Measurements from ENCODE around the gene CHEK1.

Gene CHEK1

DNA sequence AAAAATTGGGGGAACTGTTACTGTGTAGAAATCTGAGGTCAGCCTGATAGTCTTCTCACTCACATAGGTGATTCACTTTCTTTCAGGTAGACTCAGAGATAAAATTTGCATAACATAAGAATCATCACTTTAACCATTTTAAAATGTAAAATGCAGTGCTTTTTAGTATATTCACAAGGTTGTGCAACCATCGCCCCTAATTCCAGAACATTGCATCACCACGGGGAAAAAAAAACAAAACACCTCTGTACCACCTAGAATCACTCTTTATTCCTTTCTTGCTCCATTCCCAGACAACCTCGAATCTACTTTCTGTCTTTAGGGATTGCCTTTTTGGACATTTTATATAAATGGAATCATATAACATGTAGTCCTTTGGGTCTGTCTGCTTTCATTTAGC is 20.9 kb downstream of the CHEK1 start:
- in situ Hi-C loops (cut with HindIII; ENCODE audit: low sequenced_read_pairs) = no loop called here
- DNase-seq (ENCODE audit: low read depth, low spot score) = no peak
- H3K4me3 ChIP-seq (ENCODE audit: low read depth, low read length) = no peak overlapping the region
- TF ChIP-seq, protein P1, sequence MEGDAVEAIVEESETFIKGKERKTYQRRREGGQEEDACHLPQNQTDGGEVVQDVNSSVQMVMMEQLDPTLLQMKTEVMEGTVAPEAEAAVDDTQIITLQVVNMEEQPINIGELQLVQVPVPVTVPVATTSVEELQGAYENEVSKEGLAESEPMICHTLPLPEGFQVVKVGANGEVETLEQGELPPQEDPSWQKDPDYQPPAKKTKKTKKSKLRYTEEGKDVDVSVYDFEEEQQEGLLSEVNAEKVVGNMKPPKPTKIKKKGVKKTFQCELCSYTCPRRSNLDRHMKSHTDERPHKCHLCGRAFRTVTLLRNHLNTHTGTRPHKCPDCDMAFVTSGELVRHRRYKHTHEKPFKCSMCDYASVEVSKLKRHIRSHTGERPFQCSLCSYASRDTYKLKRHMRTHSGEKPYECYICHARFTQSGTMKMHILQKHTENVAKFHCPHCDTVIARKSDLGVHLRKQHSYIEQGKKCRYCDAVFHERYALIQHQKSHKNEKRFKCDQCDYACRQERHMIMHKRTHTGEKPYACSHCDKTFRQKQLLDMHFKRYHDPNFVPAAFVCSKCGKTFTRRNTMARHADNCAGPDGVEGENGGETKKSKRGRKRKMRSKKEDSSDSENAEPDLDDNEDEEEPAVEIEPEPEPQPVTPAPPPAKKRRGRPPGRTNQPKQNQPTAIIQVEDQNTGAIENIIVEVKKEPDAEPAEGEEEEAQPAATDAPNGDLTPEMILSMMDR (IDR thresholded peaks at IDR 0.05; ENCODE audit: low read depth, low read length) = no peak

DNA sequence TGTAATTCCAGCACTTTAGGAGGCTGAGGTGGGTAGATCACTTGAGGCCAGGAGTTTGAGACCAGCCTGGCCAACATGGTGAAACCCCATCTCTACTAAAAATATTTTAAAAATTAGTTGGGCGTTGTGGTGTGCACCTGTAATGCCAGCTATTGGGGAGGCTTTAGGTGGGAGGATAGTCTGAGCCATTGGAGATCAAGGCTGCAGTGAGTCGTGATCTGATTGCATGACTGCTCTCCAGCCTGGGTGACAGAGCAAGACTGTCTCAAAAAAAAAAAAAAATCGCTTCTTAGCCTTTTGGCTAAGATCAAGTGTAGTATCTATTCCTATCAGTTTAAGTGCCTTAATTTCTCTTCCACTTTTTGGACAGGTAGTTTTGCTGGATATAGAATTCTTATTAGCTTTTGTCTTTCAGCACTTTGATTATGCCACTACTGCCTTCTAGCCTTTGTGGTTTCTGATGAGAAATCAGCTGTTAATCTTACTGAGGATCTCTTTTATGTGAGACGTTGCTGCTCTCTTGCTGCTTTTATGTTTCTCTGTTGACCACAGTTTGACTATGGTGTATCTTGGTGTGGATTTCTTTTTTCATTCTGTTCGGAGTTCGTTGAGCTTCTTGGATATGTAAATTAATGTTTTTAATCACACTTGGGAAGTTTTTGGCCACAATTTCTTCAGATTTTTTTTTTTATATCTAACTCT is 24.7 kb downstream of the CHEK1 start:
- TF ChIP-seq, protein P1 (IDR thresholded peaks at IDR 0.05; ENCODE audit: low read depth, low read length) = no peak
- no peak overlapping the region for H3K4me3 ChIP-seq (ENCODE audit: low read depth, low read length)
- DNase-seq (ENCODE audit: low read depth, low spot score) = no peak
- in situ Hi-C loops (cut with HindIII; ENCODE audit: low sequenced_read_pairs) = no loop called here

DNA sequence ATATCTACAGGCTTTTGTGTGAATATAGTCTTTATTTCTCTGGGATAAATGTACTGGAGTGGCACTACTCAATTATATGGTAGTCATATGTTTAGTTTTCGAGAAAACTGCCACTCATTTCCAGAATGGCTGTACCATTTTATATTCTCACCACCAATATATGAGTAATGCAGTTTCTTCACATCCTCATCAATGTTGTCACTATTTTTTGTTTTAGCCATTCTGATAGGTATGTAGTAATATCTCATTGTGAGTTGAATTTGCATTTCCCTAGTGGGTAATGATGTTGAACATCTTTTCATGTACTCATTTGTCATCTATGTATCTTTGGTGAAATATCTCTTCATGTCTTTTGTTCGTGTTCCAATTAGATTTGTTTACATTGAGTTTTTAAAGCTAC is 37.7 kb downstream of the CHEK1 start:
- TF ChIP-seq, protein P1 (IDR thresholded peaks at IDR 0.05; ENCODE audit: low read depth, low read length) = no peak
- no peak overlapping the region for H3K4me3 ChIP-seq (ENCODE audit: low read depth, low read length)
- in situ Hi-C loops (cut with HindIII; ENCODE audit: low sequenced_read_pairs) = no loop called here
- no peak for DNase-seq (ENCODE audit: low read depth, low spot score)

DNA sequence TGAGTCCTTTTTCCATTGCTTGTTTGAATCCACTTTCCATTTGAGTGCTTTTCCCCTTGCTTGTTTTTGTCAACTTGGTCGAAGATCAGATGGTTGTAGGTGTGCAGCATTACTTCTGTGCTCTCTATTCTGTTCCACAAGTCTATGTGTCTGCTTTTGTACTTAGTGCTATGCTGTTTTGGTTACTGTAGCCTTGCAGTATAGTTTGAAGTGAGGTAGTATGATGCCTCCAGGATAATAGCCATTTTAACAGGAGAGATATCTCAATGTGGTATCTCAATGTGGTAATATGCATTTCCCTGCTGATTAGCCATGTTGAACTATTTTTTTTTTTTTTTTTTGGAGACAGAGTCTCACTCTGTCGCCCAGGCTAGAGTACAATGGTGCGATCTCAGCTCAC is 38.9 kb downstream of the CHEK1 start:
- in situ Hi-C loops (cut with HindIII; ENCODE audit: low sequenced_read_pairs) = no loop called here
- TF ChIP-seq, protein P1 (IDR thresholded peaks at IDR 0.05; ENCODE audit: low read depth, low read length) = no peak
- no peak overlapping the region for H3K4me3 ChIP-seq (ENCODE audit: low read depth, low read length)
- DNase-seq (ENCODE audit: low read depth, low spot score) = no peak

DNA sequence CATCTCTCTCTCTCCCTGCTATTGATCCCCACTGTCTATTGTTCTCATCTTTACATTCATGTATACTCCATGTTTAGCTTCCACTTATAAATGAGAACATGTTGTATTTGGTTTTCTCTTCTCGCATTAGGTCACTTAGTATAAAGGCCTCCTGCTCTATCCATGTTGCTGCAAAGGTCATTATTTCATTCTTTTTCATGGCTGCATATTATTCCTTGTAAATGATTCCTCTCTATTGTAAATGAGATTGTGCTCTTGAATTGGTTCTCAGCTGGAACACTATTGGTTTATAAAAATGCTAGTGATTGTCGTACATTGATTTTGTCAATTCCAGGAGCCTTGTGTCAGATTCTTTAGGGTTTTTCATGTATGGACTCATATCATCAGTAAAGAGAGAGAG is 42.2 kb downstream of the CHEK1 start:
- H3K4me3 ChIP-seq (ENCODE audit: low read depth, low read length) = no peak overlapping the region
- TF ChIP-seq, protein P1 (IDR thresholded peaks at IDR 0.05; ENCODE audit: low read depth, low read length) = no peak
- in situ Hi-C loops (cut with HindIII; ENCODE audit: low sequenced_read_pairs) = no loop called here
- DNase-seq (ENCODE audit: low read depth, low spot score) = no peak

DNA sequence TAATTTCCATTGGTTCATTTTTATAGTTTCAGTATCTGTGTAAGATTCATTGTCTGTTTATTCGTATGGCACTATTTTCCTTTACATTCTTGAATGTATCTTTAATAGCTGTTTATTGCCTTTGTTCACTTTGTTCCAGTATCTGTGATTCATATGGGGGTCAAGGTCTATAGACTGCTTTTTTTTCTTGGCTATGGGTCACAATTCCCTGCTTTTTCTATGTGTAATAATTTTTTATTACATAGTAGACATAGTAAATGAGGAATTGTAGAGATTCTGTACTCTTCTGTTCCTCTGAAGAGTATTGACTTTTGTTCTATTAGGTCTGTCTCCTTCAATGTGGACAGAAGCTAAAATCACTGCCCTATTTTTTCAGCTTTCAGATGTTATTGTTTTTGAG is 45.2 kb downstream of the CHEK1 start:
- H3K4me3 ChIP-seq (ENCODE audit: low read depth, low read length) = no peak overlapping the region
- in situ Hi-C loops (cut with HindIII; ENCODE audit: low sequenced_read_pairs) = no loop called here
- DNase-seq (ENCODE audit: low read depth, low spot score) = no peak
- TF ChIP-seq, protein P1 (IDR thresholded peaks at IDR 0.05; ENCODE audit: low read depth, low read length) = no peak
